GM10248 (cell line): Measurements from ENCODE around the gene TMEM106C.

Source experiments
- CTCF ChIA-PET: fragments of 300-600 bp; sonication (Branson Sonifier 250); formaldehyde crosslinking; extraction: SDS; loops from one replicate; lab custom pipeline; 2021; ENCODE audit warnings: antibody characterized with exemption; lab: Yijun Ruan, JAX
- POLR2A ChIA-PET: fragments of 350-650 bp; sonication (Branson Sonifier 250); formaldehyde crosslinking; extraction: SDS; loops from one replicate; lab custom pipeline; 2020; ENCODE audit warnings: antibody characterized with exemption; lab: Yijun Ruan, JAX
- DNase-seq: peaks from one replicate; pipeline ENCODE4 v3.0.0; 2012; ENCODE audit errors: extremely low spot score
- TF ChIP-seq, protein P1 (sequence below): IDR thresholded peaks from 2 replicates; pipeline ENCODE4 v1.5.1; 2012; ENCODE audit warnings: mild to moderate bottlenecking, low read depth; ENCODE audit errors: extremely low read depth, missing control alignments, control extremely low read depth

The TMEM106C gene

DNA sequence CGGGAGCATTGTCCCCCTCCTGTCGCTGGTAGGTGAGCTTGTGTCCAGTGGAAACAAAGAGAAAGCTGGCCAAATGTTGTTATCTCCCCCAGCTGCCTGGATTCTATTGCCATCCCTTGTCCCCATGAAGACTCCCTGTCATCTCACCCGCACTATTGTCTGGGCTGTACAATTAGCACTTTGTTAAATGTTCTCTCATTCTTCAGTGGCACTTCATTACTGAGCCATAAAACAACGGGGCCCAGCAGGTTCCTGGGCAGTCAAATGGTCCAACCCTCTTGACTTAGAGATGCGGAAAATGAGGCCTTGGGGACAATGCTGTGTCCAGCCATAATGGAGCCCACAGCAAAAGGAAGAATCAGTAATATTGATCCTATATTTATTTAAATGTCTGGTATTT, 54.1 kb downstream of the TMEM106C start:
- TF ChIP-seq, protein P1, sequence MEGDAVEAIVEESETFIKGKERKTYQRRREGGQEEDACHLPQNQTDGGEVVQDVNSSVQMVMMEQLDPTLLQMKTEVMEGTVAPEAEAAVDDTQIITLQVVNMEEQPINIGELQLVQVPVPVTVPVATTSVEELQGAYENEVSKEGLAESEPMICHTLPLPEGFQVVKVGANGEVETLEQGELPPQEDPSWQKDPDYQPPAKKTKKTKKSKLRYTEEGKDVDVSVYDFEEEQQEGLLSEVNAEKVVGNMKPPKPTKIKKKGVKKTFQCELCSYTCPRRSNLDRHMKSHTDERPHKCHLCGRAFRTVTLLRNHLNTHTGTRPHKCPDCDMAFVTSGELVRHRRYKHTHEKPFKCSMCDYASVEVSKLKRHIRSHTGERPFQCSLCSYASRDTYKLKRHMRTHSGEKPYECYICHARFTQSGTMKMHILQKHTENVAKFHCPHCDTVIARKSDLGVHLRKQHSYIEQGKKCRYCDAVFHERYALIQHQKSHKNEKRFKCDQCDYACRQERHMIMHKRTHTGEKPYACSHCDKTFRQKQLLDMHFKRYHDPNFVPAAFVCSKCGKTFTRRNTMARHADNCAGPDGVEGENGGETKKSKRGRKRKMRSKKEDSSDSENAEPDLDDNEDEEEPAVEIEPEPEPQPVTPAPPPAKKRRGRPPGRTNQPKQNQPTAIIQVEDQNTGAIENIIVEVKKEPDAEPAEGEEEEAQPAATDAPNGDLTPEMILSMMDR: no peak
- CTCF ChIA-PET: interaction anchor here (1.0 to 1.7 kb wide), 4 partner anchors 10 to 69 kb away, joined by 3 to 5 read pairs (median 4); partner anchors contain the start of gene TMEM106C
- POLR2A ChIA-PET: no interaction called here

DNA sequence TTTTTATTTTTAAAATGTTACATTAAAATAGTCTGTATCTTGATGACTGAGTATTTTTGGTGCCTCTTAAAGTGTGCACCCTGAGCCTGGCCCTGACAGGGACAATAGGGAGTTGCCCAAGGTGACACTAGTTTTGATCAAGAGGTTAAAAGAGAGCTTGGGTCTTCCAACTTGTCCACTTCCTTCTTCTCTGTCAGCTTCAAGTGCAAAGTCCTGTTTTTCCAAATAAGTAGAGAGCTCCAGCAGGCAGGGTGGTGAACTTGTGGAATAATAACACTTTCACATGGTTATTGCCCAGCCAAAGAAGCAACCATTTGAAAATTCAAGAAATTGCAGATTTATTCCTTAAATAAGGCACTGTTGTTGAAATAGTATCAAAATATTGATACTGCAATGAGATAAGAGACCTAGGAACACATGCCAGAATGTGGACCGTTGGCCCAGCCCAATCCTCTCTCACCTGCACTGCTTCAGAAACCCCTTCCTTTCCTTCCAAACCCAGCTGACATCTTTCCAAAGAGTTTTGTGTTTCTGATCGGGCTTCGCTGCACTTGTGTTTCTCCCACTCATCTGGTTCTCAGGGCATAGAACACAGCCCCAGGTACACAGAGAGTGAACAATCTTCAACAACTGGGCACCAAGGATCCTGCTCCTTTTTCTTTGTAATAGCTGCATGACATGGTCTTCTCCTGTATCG, 54.7 kb downstream of the TMEM106C start:
- CTCF ChIA-PET: interaction anchor here (1.0 to 1.7 kb wide), 4 partner anchors 9 to 69 kb away, joined by 3 to 5 read pairs (median 4); partner anchors contain the start of gene TMEM106C
- no peak for DNase-seq
- TF ChIP-seq, protein P1: no peak
- POLR2A ChIA-PET: no interaction called here

More for the DNA sequence above, 54.1 kb downstream of the TMEM106C start:
- no peak for DNase-seq
